Measurements from ENCODE around the gene C22orf31. TPM values are rescaled to one million over a fixed set of nuclear protein-coding genes. Genes with fewer than 3 reads are reported as not detected.

Gene C22orf31
- polyA plus RNA-seq, 2 of the 4 experiments (the other 2 are of a cell fraction): not detected

- TF ChIP-seq PBX3 (IDR thresholded peaks at IDR 0.05) (no peak), ESRRA (IDR thresholded peaks at IDR 0.05; ENCODE audit: borderline replicate concordance, low read length) (no peak), CHD4 (IDR thresholded peaks at IDR 0.05; ENCODE audit: borderline replicate concordance) (no peak), HEYL (CRISPR knock-in tag; IDR thresholded peaks at IDR 0.05) (no peak)
These were observed 12.6 kb downstream of the C22orf31 start (continued) for GRCh38 chr22:29048822-29049654.

- WGBS (ENCODE audit: missing lambda C conversion rate): 61% methylated on average over 12 of the region's 13 CpGs
- CTCF ChIA-PET: interaction anchor here (0.8 to 7.9 kb wide), 3 partner anchors 9 to 1192 kb away, joined by 3 to 73 read pairs (median 4); no protein-coding TSS in a partner anchor
- ATAC-seq: peak in 1 of 2 experiments; percentile 43; a peak in 3 of 6 replicates
- Histone ChIP-seq H3K9me3 (no peaks in the 10 kb centered on the region), H3K4me3 (0 out of 3 replicates have a peak overlapping the region, but pooled peaks have one; percentile 17), H3K4me2 (peak overlapping the region; percentile 77), H3K27ac (peak overlapping the region; percentile 74 to 81), H3K4me1 (peaks cover 38% of the 10 kb centered on the region)
- DNase-seq (ENCODE audit: low read depth in 1 of 2, low spot score in 1 of 2): no peak
- no peak for FAIRE-seq
- TF ChIP-seq ZC3H11A (IDR thresholded peaks at IDR 0.05): no peak
- no peak for TF ChIP-seq EP300 (IDR thresholded peaks at IDR 0.05)
- TF ChIP-seq PHF8 (IDR thresholded peaks at IDR 0.05; ENCODE audit: borderline replicate concordance, low read depth): no peak
- TF ChIP-seq HOXA7 (CRISPR knock-in tag; IDR thresholded peaks at IDR 0.05): no peak
- TF ChIP-seq RFX5 (IDR thresholded peaks at IDR 0.05): no peak
- no peak for TF ChIP-seq CEBPB (IDR thresholded peaks at IDR 0.05)
- no peak for TF ChIP-seq SREBF2 (IDR thresholded peaks at IDR 0.05)
- POLR2A ChIA-PET: no interaction called here
These were observed 16.9 kb downstream of the C22orf31 start for GRCh38 chr22:29044657-29045176.

GRCh38 chr22:29043906-29044575, 17.6 kb downstream of the C22orf31 start:
- FAIRE-seq (no peak), DNase-seq (ENCODE audit: low read depth in 1 of 2, low spot score in 1 of 2) (no peak), ATAC-seq (peak in 1 of 2 experiments; percentile 20; a peak in 2 of 6 replicates)
- ChIA-PET CTCF (interaction anchor here (0.9 to 7.9 kb wide), 8 partner anchors 8 to 444 kb away, joined by 3 to 73 read pairs (median 4); no protein-coding TSS in a partner anchor), POLR2A (no interaction called here)
- Histone ChIP-seq H3K4me3 (0 out of 3 replicates have a peak overlapping the region, but pooled peaks have one; percentile 17), H3K9me3 (no peaks in the 10 kb centered on the region), H3K27ac (peak overlapping the region; percentile 74 to 81), H3K4me1 (peaks cover 43% of the 10 kb centered on the region), H3K4me2 (peak overlapping the region; percentile 77)
- no peak for TF ChIP-seq HOXB5 (CRISPR knock-in tag; IDR thresholded peaks at IDR 0.05)
- no peak for TF ChIP-seq HOXB13 (CRISPR knock-in tag; IDR thresholded peaks at IDR 0.05; ENCODE audit: low read depth)
- TF ChIP-seq CEBPB (IDR thresholded peaks at IDR 0.05): no peak
- TF ChIP-seq POLR2AphosphoS2 (conservative IDR thresholded peaks at IDR 0.05; ENCODE audit: low read length): no peak
- no peak for TF ChIP-seq FOSB (CRISPR knock-in tag; IDR thresholded peaks at IDR 0.05)
- no peak for TF ChIP-seq RAD21 (conservative IDR thresholded peaks at IDR 0.05 in 1 of 2, IDR thresholded peaks at IDR 0.05 in 1 of 2)
- no peak for TF ChIP-seq CBX2 (IDR thresholded peaks at IDR 0.05; ENCODE audit: borderline replicate concordance, low read depth)
- TF ChIP-seq RFX5 (IDR thresholded peaks at IDR 0.05): no peak
- TF ChIP-seq RARB (CRISPR knock-in tag; IDR thresholded peaks at IDR 0.05): no peak
- no peak for TF ChIP-seq HOXA7 (CRISPR knock-in tag; IDR thresholded peaks at IDR 0.05)
- no peak for TF ChIP-seq FOXS1 (CRISPR knock-in tag; IDR thresholded peaks at IDR 0.05)
- TF ChIP-seq ZNF302 (CRISPR knock-in tag; IDR thresholded peaks at IDR 0.05): no peak
- TF ChIP-seq RNF2 (IDR thresholded peaks at IDR 0.05; ENCODE audit: borderline replicate concordance, low read depth): no peak
- TF ChIP-seq ELK1 (IDR thresholded peaks at IDR 0.05; ENCODE audit: low read depth, low read length): no peak
- no peak for TF ChIP-seq PBX3 (IDR thresholded peaks at IDR 0.05)
- no peak for TF ChIP-seq FOSL2 (IDR thresholded peaks at IDR 0.05)
- no peak for TF ChIP-seq FOSL2 (CRISPR knock-in tag; IDR thresholded peaks at IDR 0.05)
- 55% methylated on average over 7 of the region's 7 CpGs for WGBS (ENCODE audit: missing lambda C conversion rate)

Data from A549 (cell line).